Parathyroid adenoma (tissue), 2 donors: Measurements from ENCODE around the gene TMEM53.
"Not testable (repeated sequence)": the region's sequence is repeated elsewhere in the genome, so short reads cannot be mapped to it uniquely, and the experiment has no call there.

Experiments used
- H2AFZ ChIP-seq: fragments of 300-600 bp; sonication (generic); one replicate; pipeline ENCODE4 v1.7.0; 2017; ENCODE audit warnings: antibody characterized with exemption, mild to moderate bottlenecking
- H3K27ac ChIP-seq: fragments of 300-600 bp; sonication (generic); one replicate; pipeline ENCODE4 v1.7.0; 2017
- H3K27me3 ChIP-seq: fragments of 300-600 bp; sonication (generic); one replicate; pipeline ENCODE4 v1.7.0; 2017; ENCODE audit warnings: low read length; ENCODE audit not compliant: control insufficient read depth, insufficient read depth
- H3K36me3 ChIP-seq: fragments of 300-600 bp; sonication (generic); one replicate; pipeline ENCODE4 v1.7.0; 2017; ENCODE audit warnings: low read length; ENCODE audit not compliant: control insufficient read depth, insufficient read depth
- H3K4me1 ChIP-seq: fragments of 300-600 bp; sonication (generic); one replicate; pipeline ENCODE4 v1.7.0; 2017; ENCODE audit warnings: control low read depth
- H3K4me2 ChIP-seq: fragments of 300-600 bp; sonication (generic); one replicate; pipeline ENCODE4 v1.7.0; 2017; ENCODE audit warnings: low read length
- H3K4me3 ChIP-seq: fragments of 300-600 bp; sonication (generic); one replicate; pipeline ENCODE4 v1.7.0; 2017; ENCODE audit warnings: low read depth, low read length
- H3K79me2 ChIP-seq: fragments of 300-600 bp; sonication (generic); one replicate; pipeline ENCODE4 v1.7.0; 2017; ENCODE audit warnings: control low read depth
- H3K9ac ChIP-seq: fragments of 300-600 bp; sonication (generic); one replicate; pipeline ENCODE4 v1.7.0; 2017; ENCODE audit warnings: mild to moderate bottlenecking
- H3K9me3 ChIP-seq: fragments of 300-600 bp; sonication (generic); one replicate; pipeline ENCODE4 v1.7.0; 2017; ENCODE audit warnings: low read length; ENCODE audit not compliant: control insufficient read depth
- TF ChIP-seq, protein P1 (sequence below): fragments of 300-600 bp; sonication (generic); IDR thresholded peaks from one replicate; pipeline ENCODE4 v1.7.0; 2017; ENCODE audit warnings: antibody characterized with exemption, mild to moderate bottlenecking
- donor health status: primary hyperparathyroidism.

Gene TMEM53

DNA sequence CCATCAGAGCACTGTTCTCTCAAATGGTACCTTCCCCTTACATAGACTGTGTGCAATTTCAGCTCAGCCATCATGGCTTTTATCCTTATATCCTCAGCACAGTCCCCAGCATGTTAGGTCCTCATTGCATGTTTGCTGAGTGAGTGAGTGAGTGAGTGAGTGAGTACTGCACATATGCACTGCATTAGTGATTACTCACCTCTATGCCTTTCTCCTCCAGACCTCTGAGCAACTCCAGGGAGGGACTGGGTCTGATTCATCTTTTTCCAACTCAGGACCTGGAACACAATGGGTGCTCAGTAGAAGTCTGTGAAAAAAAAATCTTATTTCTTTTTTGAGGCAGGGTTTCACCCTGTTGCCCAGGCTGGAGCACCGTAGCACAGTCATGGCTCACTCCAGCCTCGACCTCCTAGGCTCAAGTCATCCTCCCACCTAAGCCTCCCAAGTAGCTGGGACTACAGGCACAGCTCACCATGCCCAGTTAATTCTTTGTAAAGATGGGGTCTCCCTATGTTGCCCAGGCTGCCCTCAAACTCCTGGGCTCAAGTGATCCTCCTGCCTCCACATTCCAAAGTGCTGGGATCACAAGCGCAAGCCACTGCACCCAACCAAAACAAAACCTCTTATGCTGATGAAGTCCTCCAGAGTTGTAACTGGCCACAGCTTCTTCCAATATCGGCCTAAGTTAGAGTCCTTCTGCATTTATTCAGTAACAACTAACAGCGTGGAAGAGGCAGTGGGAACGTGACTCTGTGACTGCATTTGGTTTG, 33.0 kb upstream of the TMEM53 start:
- H3K27ac ChIP-seq: no peak overlapping the region
- no peaks in the 10 kb centered on the region for H3K27me3 ChIP-seq
- H3K9me3 ChIP-seq: no peaks in the 10 kb centered on the region
- no peaks in the 10 kb centered on the region for H3K79me2 ChIP-seq
- TF ChIP-seq, protein P1, sequence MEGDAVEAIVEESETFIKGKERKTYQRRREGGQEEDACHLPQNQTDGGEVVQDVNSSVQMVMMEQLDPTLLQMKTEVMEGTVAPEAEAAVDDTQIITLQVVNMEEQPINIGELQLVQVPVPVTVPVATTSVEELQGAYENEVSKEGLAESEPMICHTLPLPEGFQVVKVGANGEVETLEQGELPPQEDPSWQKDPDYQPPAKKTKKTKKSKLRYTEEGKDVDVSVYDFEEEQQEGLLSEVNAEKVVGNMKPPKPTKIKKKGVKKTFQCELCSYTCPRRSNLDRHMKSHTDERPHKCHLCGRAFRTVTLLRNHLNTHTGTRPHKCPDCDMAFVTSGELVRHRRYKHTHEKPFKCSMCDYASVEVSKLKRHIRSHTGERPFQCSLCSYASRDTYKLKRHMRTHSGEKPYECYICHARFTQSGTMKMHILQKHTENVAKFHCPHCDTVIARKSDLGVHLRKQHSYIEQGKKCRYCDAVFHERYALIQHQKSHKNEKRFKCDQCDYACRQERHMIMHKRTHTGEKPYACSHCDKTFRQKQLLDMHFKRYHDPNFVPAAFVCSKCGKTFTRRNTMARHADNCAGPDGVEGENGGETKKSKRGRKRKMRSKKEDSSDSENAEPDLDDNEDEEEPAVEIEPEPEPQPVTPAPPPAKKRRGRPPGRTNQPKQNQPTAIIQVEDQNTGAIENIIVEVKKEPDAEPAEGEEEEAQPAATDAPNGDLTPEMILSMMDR: no peak
- H3K4me2 ChIP-seq: no peak overlapping the region
- no peaks in the 10 kb centered on the region for H3K36me3 ChIP-seq
- no peak overlapping the region for H3K4me3 ChIP-seq
- no peaks in the 10 kb centered on the region for H3K4me1 ChIP-seq
- H2AFZ ChIP-seq: no peak overlapping the region
- H3K9ac ChIP-seq: no peak overlapping the region

DNA sequence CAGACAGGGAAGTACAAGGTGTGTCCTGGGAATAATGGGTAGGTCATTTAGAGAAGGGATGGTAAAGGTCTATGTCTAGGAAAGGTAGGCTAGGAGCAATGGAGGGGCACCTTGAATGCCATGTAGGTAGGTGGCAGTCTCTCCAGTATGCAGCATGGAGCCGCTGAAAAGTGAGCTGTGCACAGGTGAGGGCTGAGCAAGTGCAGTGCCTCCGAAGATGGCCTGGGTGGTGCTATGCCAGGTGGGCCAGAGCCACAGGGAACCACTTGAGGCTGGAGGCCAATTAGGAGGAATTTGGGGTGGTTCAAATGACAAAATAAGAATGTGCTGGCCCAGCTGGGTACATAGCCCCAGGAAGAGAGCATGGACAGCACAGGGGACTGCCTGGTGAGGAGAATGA, 31.7 kb upstream of the TMEM53 start:
- Histone ChIP-seq H3K4me1 (no peaks in the 10 kb centered on the region), H3K9ac (no peak overlapping the region), H3K27ac (no peak overlapping the region), H3K27me3 (no peaks in the 10 kb centered on the region), H3K79me2 (no peaks in the 10 kb centered on the region), H3K4me2 (no peak overlapping the region), H3K4me3 (no peak overlapping the region), H2AFZ (no peak overlapping the region), H3K9me3 (no peaks in the 10 kb centered on the region), H3K36me3 (no peaks in the 10 kb centered on the region)
- TF ChIP-seq, protein P1: no peak

DNA sequence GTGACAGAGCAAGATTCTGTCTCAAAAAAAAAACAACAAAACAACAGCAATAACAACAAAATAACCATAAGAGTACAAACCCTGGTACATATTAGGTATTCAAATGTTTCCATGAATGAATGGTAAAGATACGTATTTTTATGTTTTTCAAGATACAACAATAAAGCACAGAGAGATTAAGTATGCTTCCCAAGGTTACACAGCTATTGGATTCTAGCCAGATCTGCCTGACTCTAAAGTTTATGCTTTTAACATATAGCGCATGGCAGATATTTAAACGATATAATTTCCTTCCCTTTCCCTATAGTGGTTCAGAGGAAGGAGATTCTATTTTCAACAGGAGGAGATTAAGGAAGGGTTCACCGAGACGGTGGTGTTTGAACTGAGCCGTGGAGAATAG, 31.2 kb upstream of the TMEM53 start:
- H3K27ac ChIP-seq: no peak overlapping the region
- H3K4me1 ChIP-seq: no peaks in the 10 kb centered on the region
- no peaks in the 10 kb centered on the region for H3K36me3 ChIP-seq
- H3K27me3 ChIP-seq: no peaks in the 10 kb centered on the region
- H3K4me2 ChIP-seq: no peak overlapping the region
- H3K79me2 ChIP-seq: no peaks in the 10 kb centered on the region
- TF ChIP-seq, protein P1: no peak
- H3K9me3 ChIP-seq: no peaks in the 10 kb centered on the region
- no peak overlapping the region for H3K4me3 ChIP-seq
- H2AFZ ChIP-seq: no peak overlapping the region
- H3K9ac ChIP-seq: no peak overlapping the region

DNA sequence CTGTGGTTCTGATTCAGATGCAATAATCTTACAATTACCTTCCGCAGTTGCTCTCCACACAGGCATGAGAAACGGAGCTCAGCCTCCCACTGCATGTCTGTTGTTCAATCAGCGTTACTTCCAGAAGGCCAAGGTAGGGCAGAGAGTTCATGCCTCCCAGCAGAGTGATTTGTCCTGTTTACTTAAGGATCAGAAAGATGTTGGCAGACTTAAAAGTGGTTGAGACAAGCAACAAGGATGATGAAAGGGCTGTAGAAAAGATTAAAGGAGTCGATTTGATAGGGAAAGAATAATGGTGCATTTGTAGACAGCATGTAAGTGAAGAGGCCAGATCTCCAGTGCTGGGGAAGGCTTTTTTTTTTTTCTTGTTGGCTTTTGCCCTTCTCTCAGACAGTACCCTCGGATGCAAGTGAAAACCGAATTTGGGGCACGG, 26.9 kb upstream of the TMEM53 start:
- TF ChIP-seq, protein P1: no peak
- Histone ChIP-seq H3K9me3 (no peaks in the 10 kb centered on the region), H3K9ac (no peak overlapping the region), H3K4me3 (no peak overlapping the region), H3K4me1 (no peaks in the 10 kb centered on the region), H3K27ac (no peak overlapping the region), H3K4me2 (no peak overlapping the region), H3K79me2 (no peaks in the 10 kb centered on the region), H3K27me3 (no peaks in the 10 kb centered on the region), H3K36me3 (no peaks in the 10 kb centered on the region), H2AFZ (no peak overlapping the region)

DNA sequence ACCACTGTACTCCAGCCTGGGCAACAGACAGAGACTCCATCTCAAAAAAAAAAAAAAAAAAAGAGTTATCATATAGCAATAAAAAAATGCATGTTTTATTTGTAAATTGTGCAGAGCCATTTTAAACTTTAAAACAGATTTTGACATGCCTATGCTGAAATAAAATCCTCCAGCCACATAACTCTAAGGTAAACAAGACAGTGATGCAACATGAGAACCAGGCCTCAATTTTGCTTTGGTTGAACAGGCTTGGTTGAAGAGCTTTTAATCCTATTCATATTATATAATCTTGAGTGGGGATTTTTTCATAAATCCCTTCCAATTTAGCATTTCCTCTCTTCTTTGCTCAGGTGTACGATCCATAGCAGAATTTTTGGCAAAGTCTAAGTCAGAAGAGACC, 26.3 kb upstream of the TMEM53 start:
- Histone ChIP-seq H3K27me3 (no peaks in the 10 kb centered on the region), H3K27ac (no peak overlapping the region), H3K36me3 (no peaks in the 10 kb centered on the region), H3K79me2 (no peaks in the 10 kb centered on the region), H2AFZ (no peak overlapping the region), H3K4me2 (no peak overlapping the region), H3K9ac (no peak overlapping the region), H3K9me3 (no peaks in the 10 kb centered on the region), H3K4me1 (no peaks in the 10 kb centered on the region), H3K4me3 (no peak overlapping the region)
- TF ChIP-seq, protein P1: no peak

DNA sequence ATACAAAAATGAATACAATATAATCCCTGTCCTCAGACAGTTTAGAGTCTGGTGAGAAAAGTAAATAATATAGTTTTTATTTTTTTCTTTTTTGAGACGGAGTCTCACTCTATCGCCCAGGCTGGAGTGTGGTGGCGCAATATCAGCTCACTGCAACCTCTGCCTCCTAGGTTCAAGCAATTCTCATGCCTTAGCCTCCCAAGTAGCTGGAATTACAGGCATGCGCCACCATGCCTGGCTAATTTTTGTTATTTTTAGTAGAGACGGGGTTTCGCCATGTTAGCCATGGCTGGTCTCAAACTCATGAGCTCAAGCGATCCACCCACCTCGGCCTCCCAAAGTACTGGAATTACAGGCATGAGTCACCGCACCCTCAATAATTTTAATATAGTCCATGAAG, 25.1 kb upstream of the TMEM53 start:
- not testable (repeated sequence) for H3K36me3 ChIP-seq

More for the DNA sequence above, 25.1 kb upstream of the TMEM53 start:
- H3K79me2 ChIP-seq, H3K4me1 ChIP-seq, H3K9ac ChIP-seq, H2AFZ ChIP-seq, H3K4me2 ChIP-seq, H3K4me3 ChIP-seq, H3K27ac ChIP-seq, H3K9me3 ChIP-seq, H3K27me3 ChIP-seq: not testable (repeated sequence)
